NCI-H748 treated with DMSO at 0.1 percent for 48 hours (cell line): ENCODE measurements around the gene COBL.
A peak's percentile ranks its signal among the peaks of the same experiment; 100 is the strongest.

Experiments
- DNase-seq: peaks from one replicate; lab custom pipeline; 2025; lab: John Stamatoyannopoulos, UW

The COBL gene

DNA sequence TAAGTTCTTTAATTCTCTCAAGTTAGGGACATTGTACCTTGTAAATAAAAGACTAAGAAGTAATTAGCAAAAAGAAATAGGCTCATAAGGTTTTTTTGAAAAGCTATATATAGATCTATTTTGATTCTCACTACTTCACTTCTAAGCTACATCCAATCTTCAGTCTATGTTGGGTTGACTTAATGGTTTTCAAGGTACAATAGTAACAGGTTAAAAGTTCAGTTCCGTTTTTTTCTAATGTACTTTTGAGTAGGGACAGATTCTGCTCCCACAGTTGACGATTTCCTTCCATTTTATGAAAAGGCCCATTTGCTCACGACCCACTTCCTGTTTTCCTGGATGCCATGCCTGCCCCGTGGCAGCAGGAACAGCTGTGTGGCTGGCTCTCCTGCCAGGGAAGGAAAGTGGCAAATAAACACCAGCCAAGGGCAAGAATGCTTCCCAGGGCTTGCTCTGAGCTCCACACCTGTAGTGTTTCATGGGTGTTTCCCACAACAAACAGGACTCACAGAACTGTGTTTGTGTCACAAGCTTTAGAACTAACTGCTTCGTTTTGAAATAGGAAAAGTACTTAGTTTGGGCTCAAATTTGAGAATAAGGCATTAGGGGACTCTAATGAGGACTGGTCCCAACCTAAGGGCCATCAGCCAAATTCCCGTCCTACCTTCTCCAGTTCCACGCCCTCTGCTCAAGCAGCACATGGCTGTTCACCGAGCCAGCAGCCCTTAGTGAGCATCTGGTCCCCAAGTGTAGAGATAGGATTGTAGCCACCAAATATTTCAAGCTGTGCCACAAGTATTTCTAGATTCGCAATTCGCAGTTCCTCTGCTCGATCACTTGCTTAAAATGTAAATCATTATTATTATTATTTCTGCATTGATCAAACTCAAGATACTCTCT, 240.7 kb downstream of the COBL start:
- DNase-seq: no peak

DNA sequence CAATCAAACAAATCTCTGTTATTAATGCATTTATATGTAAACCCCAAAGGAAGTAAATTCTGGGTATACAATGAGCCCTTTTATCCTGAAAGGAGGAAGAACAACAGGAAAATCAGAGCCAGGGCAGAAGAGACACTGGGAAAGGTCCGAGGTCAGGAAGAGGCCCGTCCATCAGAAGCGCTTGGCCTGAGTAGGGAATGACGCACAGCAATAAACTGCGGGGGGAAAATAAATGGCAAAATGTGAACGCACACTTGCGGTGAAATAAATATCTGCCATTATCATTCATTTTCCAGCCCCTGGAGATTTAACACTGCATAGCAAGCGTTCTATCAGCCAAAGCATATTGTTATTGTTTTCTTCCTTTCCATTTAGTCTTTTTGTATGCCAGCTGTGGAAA, 243.4 kb downstream of the COBL start:
- DNase-seq: no peak

GRCh38 chr7:51072281-51072680, 244.3 kb downstream of the COBL start:
- DNase-seq: no peak

DNA sequence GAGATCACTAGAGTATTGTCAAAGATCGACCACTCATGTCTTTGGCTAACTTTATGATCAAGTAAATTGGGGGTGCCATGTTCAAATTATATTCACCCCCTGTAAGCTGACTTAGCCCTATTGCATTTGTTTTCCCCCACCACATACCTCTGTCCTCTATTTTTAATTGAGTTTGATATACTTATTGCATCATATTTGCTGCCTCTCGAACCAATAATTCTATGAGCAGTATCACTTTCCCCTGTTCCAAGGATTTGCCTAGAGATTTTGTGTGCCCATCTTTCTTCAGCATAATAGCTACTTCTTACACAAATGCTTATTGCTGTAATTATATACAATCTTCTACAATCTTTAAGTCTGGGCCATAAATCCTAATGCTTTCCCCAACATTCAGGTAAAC, 245.2 kb downstream of the COBL start:
- DNase-seq: no peak

DNA sequence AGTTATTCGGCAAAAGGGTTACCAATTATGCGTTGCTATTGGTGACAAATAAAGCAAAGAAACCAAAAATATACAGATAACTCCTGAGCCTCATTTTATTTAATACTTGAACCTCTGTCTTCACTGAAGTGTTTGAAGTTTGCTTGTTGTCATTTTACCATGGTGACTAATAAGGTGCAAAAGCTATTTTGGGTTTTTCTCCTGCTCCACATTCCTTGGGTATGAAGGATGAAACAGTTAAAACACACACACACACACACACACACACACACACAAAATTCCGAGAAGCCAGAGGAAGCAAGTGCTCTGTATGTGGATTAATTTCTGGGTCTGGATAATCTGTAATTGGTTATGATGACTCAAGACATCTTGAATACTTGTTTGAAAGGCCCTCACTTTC, 246.5 kb downstream of the COBL start:
- no peak for DNase-seq

- no peak for DNase-seq
Observed at GRCh38 chr7:51069411-51070083, 247.1 kb downstream of the COBL start.

- no peak for DNase-seq
Observed at GRCh38 chr7:51068401-51068800, 248.2 kb downstream of the COBL start.

GRCh38 chr7:51067757-51068156, 248.9 kb downstream of the COBL start:
- peak; percentile 5 for DNase-seq

- no peak for DNase-seq
Observed at GRCh38 chr7:51067258-51067657, 249.4 kb downstream of the COBL start.

DNA sequence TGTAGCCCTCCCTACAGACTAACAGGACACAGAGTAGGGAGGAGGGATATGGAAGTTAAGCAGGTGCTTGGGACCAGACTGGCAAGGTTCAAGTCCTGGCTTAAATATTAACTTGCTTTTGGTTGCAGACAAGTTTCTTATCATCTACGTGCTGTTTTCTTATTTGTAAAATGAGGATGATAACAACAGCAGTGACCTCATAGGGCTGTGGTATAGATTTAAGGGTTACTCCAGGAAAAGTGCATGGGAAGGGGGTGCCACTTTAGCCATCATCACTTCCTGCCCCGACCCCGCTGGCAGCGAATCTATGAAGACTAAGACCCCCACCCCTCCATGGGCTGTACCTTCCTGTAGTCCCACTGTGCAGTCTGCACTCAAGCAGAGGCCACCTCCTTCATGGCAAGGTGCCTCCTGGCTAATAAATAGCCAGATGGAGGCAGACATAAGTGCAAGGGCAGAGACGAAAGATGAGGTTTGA, 250.2 kb downstream of the COBL start:
- no peak for DNase-seq

DNA sequence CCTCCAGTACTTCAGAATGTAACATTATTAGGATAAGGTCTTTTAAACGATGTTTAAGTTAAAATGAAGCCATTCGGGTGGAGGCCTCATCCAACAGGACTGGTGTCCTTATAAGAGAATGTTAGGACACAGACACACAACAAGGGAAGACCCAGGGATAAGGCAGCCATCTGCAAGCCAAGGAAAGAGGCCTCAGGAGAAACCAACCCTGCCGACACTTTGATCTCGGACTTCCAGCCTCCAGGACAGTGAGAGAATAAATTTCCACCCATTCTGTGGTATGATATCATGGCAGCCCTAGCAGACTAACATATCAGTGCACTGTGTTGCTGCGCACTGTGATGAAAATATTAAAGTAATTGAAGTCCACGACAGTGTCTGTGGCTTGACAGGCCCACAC, 250.8 kb downstream of the COBL start:
- no peak for DNase-seq

DNA sequence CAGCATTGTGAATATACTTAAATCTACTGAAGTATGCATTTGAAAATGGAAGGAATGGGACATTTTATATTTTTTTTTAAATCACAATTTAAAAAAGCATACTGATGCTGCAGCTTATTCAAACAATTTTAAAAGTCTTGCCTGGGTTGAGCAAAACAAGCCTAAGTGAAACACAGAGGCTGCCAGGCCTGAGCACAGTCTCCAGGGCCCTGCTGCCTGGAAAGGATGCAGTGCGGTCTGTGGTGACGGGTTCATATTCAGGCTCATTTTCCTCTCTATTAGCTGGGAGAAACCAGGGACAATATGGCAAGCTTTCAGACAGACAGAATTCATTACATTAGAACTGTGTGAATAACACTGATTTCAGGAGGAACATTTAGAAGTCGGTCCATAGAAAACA, 251.9 kb downstream of the COBL start:
- DNase-seq: no peak

DNA sequence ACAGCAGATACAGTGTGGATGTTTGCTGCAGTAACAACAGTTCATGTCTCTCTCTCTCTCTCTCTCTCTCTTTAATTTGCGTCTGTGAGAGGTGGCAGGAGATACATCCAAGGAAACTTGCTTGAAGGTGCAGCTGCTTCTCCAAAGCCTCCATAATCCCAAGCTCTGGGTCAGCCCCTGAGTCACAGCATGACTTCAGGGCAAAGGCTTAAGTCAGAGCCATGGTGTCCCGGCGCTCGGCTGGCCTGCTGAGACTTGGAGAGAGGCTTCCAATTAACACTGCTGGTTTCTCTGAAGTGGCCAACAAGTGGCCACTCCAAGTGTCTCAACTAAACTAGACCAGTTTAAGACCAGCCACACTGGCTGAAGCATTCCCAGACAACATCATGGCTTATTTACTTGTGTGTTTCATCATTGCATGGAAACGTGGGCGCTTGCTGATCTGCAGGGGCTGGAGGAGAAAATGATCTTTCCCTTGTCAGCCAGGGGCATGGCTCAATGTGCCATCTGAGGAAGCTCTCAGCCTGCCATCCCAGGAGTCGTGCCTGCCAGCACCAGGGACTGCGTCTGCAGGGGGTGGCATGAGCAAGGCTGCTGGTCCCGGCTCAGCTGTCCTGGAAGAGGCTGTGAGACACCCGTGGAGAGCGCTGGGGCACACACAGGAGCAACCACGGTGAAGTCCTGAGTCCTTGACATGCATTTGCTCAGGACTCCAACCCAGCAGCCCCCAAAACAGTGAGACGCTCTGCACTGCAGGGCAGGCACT, 254.2 kb downstream of the COBL start:
- no peak for DNase-seq

- no peak for DNase-seq
Observed at GRCh38 chr7:51060536-51060935, 256.1 kb downstream of the COBL start.

- no peak for DNase-seq
Observed at GRCh38 chr7:51059504-51060142, 257.0 kb downstream of the COBL start.

DNA sequence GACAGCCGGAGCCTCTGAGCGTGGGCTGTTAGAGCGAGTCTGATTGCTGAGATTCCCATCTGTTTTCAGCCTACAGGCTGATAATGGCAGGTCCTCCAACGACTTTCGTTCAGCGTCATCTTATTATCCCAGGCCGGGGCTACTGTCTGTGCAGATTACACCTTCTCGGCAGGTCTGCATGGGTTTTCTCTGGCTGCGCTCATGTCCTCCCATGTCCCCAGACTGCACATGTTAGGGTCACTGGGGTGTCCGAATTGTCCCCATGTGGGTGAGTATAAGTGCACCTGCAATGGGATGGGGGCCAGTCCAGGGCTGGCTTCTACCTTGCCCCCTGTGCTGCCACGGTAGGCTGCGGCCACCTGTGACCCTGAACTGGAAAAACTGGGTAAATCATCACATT, 257.8 kb downstream of the COBL start:
- DNase-seq: no peak

- no peak for DNase-seq
Observed at GRCh38 chr7:51055039-51055840, 261.4 kb downstream of the COBL start.

- DNase-seq: no peak
Observed at GRCh38 chr7:51054231-51054630, 262.4 kb downstream of the COBL start.

GRCh38 chr7:51053160-51053925, 263.3 kb downstream of the COBL start:
- no peak for DNase-seq

- DNase-seq: no peak
Observed at GRCh38 chr7:51046482-51046881, 270.1 kb downstream of the COBL start.

DNA sequence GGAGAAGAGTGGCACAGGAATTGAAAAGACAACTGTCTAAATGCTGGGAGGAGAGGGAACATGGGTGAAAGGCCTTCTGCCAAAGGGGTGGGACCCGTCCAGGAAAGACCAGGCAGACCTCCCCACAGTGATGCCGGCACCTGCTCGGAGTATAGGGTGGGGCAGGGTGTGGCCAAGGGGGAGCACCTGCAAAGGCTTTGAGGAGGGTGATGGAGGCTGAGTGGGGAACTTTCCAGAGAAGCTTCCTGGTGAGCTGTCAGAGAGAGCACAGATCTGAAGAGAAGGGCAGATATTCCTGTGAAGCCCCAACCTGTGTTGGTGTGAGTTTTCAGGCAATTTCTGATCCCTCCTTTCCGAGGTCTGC, 270.5 kb downstream of the COBL start:
- DNase-seq: peak; percentile 34
